Stomach (tissue), 4 donors: ENCODE results near the gene PRLH.

Experiments used
- CTCF ChIP-seq, 7 experiments: fragments of 450-650 bp in 4 of 7; fragments of 200-600 bp in 3 of 7; sonication (generic) in 3 of 7; IDR thresholded peaks; one replicate each; pipeline ENCODE4 v1.5.1; 2016 to 2019; ENCODE audit warnings: antibody characterized with exemption in 7 of 7, control low read depth in 2 of 7, mild to moderate bottlenecking in 1 of 7
- POLR2A ChIP-seq, 4 donors: fragments of 450-650 bp; IDR thresholded peaks; one replicate each; pipeline ENCODE4 v1.6.1; 2016; ENCODE audit warnings: antibody characterized with exemption in 4 of 4, control low read depth in 2 of 4, mild to moderate bottlenecking in 1 of 4, moderate library complexity in 1 of 4
- POLR2AphosphoS5 ChIP-seq, 3 donors: sonication (generic); formaldehyde crosslinking; IDR thresholded peaks; one replicate each; pipeline ENCODE4 v1.6.1; 2016; ENCODE audit warnings: antibody characterized with exemption in 3 of 3

DNA sequence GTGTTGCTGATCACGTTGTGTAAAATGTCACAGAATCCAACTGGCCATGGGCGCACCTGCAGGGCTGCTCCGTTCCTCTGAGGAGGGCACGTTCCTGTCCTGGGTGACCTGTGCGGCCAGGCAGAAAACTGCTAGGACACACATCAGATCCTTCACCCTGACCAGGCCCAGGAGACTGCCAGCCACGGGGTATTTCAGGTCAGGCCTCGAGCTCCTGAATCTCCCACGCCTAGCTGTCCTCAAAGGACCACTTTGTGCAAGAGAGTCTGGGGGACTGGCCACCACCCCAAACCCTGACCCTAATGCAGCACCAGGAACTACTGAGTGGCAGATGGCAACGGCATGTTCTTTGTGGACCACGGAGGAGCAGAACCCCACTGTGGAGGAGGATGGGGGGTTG is 11.1 kb downstream of the PRLH start:
- no peak for TF ChIP-seq CTCF (IDR thresholded peaks at IDR 0.05)
- TF ChIP-seq POLR2AphosphoS5 (IDR thresholded peaks at IDR 0.05): no peak
- TF ChIP-seq POLR2A (IDR thresholded peaks at IDR 0.05): no peak
